NCI-H526 treated with DMSO at 0.1 percent for 48 hours (cell line): ENCODE data around the gene IGF2.

Experiments used
- DNase-seq: peaks from one replicate; lab custom pipeline; 2025; lab: John Stamatoyannopoulos, UW

The IGF2 gene

DNA sequence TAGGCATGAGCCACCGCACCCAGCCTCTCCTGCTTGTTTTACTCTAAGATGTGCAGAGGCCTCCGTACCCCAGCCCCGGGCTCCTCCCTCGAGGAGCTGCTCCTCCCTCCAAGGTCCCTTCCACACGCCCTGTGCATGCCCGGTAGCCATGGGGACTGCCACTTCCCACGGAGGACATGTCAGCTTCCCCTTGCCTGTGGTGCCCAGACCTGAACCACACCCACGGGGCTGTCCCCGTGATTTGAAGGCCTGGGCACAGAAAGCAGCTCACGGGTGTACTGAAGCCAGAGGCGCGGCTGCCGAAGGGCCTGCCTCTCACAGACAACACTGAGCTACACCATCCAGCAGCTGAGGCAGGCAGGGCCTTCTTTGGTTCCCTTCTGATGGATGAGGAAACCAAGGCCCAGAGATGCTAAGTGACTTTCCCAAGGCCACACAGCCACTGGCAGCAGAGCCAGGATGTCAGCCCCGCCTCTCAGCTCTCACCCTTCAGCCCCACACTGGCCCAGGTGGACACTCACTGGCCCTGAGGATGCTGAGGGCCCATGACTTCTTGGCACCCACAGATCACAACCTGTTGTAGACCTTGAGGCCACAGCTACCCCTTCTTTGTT is 14.5 kb upstream of the IGF2 start:
- no peak for DNase-seq

DNA sequence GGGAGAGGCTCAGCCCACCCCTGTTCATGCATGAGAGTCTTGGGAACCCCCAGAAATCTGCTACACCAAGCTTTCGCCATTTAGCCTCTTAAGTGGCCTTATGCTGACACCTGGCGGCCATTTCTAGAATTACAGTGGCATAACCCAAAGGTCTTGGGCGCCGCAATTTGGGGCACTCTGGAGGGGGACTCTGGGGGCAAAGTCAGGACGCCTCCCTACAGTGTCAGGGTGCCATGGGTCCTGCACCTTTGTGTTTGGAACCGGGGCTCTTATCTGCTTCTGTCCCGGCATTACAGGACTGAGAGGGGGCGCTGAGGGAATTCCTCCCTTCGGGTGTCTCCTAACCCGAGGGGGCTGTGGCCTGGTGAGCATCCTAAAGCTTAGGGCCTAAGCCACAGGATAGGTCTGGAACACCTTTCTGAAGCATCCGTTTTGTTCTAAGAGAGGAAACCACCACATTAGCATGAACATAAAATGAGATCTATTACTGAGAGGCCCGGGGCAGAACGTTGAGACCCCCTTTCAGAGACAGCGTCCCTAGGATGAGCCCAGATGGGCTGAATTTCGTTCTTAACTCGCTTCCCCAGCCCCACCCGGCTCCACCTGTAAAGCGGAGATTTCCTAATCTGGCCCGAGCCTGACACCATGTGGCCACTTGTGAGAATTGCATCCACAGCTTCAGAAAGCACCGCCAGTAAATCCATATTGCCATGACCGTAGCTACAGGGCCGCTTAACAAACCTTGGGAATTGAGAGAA is 12.5 kb upstream of the IGF2 start:
- peak; percentile 83 for DNase-seq

- DNase-seq, result peak; percentile 24
These were observed 11.0 kb upstream of the IGF2 start for GRCh38 chr11:2149864-2150847.

GRCh38 chr11:2149460-2149859 is 10.3 kb upstream of the IGF2 start:
- no peak for DNase-seq

GRCh38 chr11:2148595-2148994 is 9.4 kb upstream of the IGF2 start:
- DNase-seq, result no peak

DNA sequence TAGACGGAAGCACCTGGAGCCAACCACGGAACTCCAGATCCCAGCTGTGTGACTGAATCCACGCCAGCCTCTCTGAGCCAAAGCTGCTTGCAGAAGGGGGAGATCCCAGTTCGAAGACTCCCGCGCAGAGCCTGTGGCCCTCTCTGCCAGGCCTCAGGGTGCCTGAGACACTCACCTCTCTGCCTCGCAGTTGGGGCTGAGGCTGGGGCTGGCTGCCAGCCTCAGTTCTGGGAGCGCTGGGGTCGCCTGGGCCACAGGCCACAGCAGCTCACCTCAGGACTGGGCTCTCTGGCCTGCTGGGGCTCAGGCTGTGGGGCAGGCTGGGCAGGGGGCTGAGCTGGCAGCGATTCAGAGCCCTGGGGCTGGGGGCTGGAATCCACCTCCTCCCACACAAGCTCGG is 8.2 kb upstream of the IGF2 start:
- no peak for DNase-seq

DNA sequence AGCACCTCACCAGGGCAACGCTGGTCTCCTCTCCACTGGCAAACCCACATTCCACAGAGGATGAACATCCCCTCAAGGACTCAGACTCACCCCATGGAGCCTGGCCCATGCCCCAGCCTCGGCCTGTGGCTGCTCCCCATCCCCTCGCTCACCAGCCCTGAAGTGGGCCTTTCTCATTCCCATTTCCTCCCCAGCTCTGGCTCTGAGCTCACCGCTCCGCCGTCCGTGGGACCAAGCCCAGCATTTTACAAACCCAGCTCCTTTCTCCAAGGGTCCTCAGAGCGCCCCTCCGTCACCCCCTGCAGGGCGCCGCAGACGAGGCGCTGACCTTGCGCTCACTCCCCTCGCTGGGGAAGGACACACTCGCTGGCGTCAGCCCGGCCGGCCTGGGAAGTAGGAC is 6.9 kb upstream of the IGF2 start:
- no peak for DNase-seq

- no peak for DNase-seq
These were observed 5.5 kb upstream of the IGF2 start for GRCh38 chr11:2144544-2145248.

DNA sequence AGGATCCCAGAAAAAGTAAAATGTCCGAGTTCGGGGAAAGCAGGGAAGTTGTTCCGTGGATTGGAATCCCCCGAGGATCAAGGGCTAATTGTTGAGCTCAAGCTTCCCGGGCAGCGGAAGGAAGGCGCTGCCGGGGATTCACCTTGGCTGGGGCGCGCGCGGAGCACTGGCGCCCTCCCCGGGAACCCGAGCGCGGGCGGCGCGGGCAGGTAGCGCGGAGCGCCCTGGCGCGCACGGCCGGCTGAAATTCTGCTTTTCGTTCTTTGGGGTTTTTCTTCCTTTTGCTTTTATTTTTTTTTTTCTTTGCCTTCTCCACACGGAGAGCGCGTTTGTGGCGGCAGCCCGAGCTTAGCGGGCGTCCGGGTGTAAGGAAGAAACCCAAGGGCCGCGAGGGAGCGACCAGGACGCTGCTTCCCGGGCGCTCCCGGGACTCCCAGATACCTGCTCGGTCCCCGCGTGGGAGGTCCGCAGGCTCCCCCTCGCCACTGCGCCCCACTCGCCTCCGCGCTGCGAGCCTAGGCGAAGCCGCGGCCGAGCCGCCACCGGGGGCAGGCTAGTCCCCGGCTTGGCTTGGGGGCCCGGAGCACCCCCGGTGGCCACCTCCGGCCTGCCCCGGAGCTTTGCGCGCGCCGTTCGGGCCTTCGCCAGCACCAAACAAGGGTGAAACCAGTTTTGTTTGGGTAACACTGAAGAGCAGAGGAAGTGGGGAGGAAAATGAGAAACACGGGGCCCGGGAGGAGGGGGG is 4.8 kb upstream of the IGF2 start:
- DNase-seq, result no peak

GRCh38 chr11:2143477-2143798 is 4.2 kb upstream of the IGF2 start:
- no peak for DNase-seq

DNA sequence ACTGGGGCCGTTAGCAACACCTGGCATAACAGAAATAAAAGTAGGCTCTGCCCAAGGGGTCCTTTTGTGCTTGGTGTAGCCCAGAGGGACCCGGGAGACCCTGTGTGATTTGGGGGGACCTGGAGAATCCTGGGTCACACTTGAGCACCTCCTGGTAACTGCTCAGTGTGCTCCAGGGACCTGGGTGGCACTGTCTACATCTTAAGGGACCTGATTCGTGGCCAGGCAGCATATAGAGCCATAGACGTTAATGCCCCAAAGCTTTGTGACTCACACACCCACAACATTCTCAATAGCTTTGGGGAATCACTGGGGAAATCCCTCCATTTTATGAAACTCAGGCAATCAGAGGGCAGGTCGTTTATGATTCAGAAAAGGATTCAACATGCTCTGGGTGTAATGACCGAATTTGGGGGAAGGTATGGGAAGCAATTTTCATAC is 3.6 kb upstream of the IGF2 start:
- DNase-seq, result no peak

- no peak for DNase-seq
These were observed 3.1 kb upstream of the IGF2 start for GRCh38 chr11:2142300-2142759.

GRCh38 chr11:2140411-2141400 is 1.5 kb upstream of the IGF2 start:
- no peak for DNase-seq

GRCh38 chr11:2139621-2140337 is 590 bp upstream of the IGF2 start:
- no peak for DNase-seq

- DNase-seq, result no peak
These were observed 612 bp downstream of the IGF2 start for GRCh38 chr11:2138431-2139122.

DNA sequence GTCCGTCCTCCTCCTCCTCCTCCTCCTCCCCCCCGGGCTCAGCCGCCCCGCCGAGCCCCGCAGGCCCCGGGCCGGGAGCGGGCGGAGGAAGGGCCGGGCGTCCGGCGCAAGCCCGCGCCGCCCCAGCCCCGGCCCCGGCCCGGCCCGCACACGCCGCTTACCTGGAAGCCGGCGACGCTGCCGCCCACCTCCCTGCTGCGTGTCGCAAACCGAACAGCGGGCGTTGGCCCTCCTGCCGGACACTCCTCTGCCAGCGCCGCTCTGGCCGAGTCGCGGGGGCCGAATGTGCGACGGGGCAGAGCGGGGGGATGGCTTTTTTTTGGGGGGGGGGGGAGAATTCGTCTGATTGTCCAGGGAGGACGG is 1.1 kb downstream of the IGF2 start:
- DNase-seq, result no peak

GRCh38 chr11:2137202-2138067 is 1.8 kb downstream of the IGF2 start:
- DNase-seq, result no peak

DNA sequence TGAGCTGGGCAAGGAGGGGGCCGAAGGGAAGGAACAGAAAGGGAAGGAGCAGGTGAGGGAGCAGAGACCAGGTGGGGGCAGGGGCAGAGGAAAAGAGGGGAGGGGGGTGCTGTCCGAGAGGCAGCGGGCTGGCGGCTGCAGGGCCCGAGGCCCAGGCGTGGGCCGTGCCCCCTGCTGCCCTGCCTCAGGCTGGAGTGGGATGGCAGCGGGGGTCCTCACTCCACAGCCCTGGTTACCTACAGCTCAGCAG is 2.3 kb downstream of the IGF2 start:
- no peak for DNase-seq
